K562 (cell line): ENCODE measurements around the gene EXOC4. TPM values are rescaled to one million over a fixed set of nuclear protein-coding genes. Genes with fewer than 3 reads are reported as not detected.

ENCODE experiments used
- ATAC-seq: fragments of 200-7000 bp; cut with Tn5 transposase; 3 replicates; pipeline ENCODE4 v1.9.1; 2020; ENCODE audit warnings: moderate library complexity
- BruUV-seq: library from RNA; stranded (reverse); fragments of 400-500 nt; replicated peaks from 2 replicates; lab custom pipeline; 2021; lab: Mats Ljungman, UMichigan
- CTCF ChIA-PET: fragments of 300-600 bp; formaldehyde crosslinking; extraction: SDS; loops from one replicate; lab custom pipeline; 2021; ENCODE audit warnings: low intra/inter-chr PET ratio; lab: Yijun Ruan, JAX
- POLR2A ChIA-PET: fragments of 300-600, 350-650 bp; sonication (Branson Sonifier 250); formaldehyde crosslinking; extraction: SDS; loops from one replicate; lab custom pipeline; 2021; ENCODE audit warnings: antibody characterized with exemption, inconsistent platforms; lab: Yijun Ruan, JAX
- DNase-seq, 4 experiments: peaks; one replicate each; pipeline versions ENCODE4 v3.0.0 to v3.0.0-alpha.2; 2011 to 2018; ENCODE audit warnings: low spot score in 3 of 4, mixed read lengths in 3 of 4; ENCODE audit errors: extremely low read depth in 1 of 4
- FAIRE-seq: peaks from 2 replicates; lab custom pipeline; 2011; peaks lifted over from hg19 to GRCh38; lab: Jason Lieb, UNC
- H2AFZ ChIP-seq: 2 replicates; pipeline ENCODE4 v1.6.0; 2011; ENCODE audit warnings: low read depth, low read length, control low read depth, inconsistent platforms
- H3K27ac ChIP-seq: fragments of 200-600 bp; 3 replicates; pipeline ENCODE4 v1.8.0; 2011; ENCODE audit warnings: low read depth, mild to moderate bottlenecking, control low read depth, inconsistent platforms, low read length, moderate library complexity, mixed read lengths; ENCODE audit errors: extremely low read depth
- H3K27me3 ChIP-seq, 2 experiments: fragments of 300-600 bp in 1 of 2; 2 replicates in 1 of 2; 3 replicates in 1 of 2; pipeline versions ENCODE4 v1.6.0 to v1.8.0; 2011; ENCODE audit warnings: inconsistent platforms in 2 of 2, low read length in 2 of 2, mild to moderate bottlenecking in 1 of 2, mixed read lengths in 1 of 2, moderate library complexity in 1 of 2; ENCODE audit not compliant: control insufficient read depth in 2 of 2, insufficient read depth in 2 of 2
- H3K36me3 ChIP-seq: fragments of 300-600 bp; 3 replicates; pipeline ENCODE4 v1.8.0; 2011; ENCODE audit warnings: mild to moderate bottlenecking, low read length, inconsistent platforms; ENCODE audit not compliant: control insufficient read depth, insufficient read depth
- H3K4me1 ChIP-seq, 2 experiments: fragments of 200-600 bp in 1 of 2; replicated peaks in 1 of 2; 2 replicates in 1 of 2; 3 replicates in 1 of 2; pipeline versions ENCODE4 v1.5.1 to v1.8.0; 2011; ENCODE audit warnings: inconsistent platforms in 2 of 2, low read length in 2 of 2, mild to moderate bottlenecking in 1 of 2, mixed read lengths in 1 of 2, moderate library complexity in 1 of 2; ENCODE audit not compliant: control insufficient read depth in 2 of 2, insufficient read depth in 2 of 2
- H3K4me2 ChIP-seq: 2 replicates; pipeline ENCODE4 v1.6.1; 2011; ENCODE audit warnings: low read length, control low read depth, inconsistent platforms, mixed read lengths; ENCODE audit not compliant: insufficient read depth
- H3K4me3 ChIP-seq: fragments of 200-600 bp; sonication (generic), shearing (Covaris generic); 2 replicates; pipeline ENCODE4 v1.5.1; 2016; ENCODE audit warnings: control low read depth, inconsistent platforms
- H3K79me2 ChIP-seq: fragments of 200-600 bp; 3 replicates; pipeline ENCODE4 v1.8.0; 2011; ENCODE audit warnings: low read length, inconsistent platforms; ENCODE audit not compliant: control insufficient read depth, insufficient read depth
- H3K9ac ChIP-seq, 2 experiments: 2 replicates each; pipeline versions ENCODE4 v1.6.0 to v1.6.1; 2011; ENCODE audit warnings: low read depth in 2 of 2, low read length in 2 of 2, control low read depth in 1 of 2, inconsistent platforms in 1 of 2, mild to moderate bottlenecking in 1 of 2, mixed read lengths in 1 of 2; ENCODE audit not compliant: insufficient read depth in 1 of 2
- H3K9me1 ChIP-seq: one replicate; pipeline ENCODE4 v1.6.0; 2011; ENCODE audit warnings: inconsistent platforms, mild to moderate bottlenecking, low read length, moderate library complexity; ENCODE audit not compliant: control insufficient read depth, insufficient read depth
- H3K9me3 ChIP-seq: replicated peaks from 2 replicates; pipeline ENCODE4 v1.5.1; 2011; ENCODE audit warnings: low read depth, low read length, inconsistent platforms; ENCODE audit not compliant: control insufficient read depth, insufficient read depth
- H4K20me1 ChIP-seq: replicated peaks from 2 replicates; pipeline ENCODE4 v1.6.1; 2011; ENCODE audit warnings: low read length, inconsistent platforms, mixed read lengths; ENCODE audit not compliant: control insufficient read depth, insufficient read depth
- C11orf30 ChIP-seq: fragments of 450-650 bp; IDR thresholded peaks from 2 replicates; pipeline ENCODE4 v1.6.1; 2016; ENCODE audit warnings: low read depth, mild to moderate bottlenecking
- CEBPG ChIP-seq, 3 experiments: fragments of 200-800 bp in 1 of 3; sonication (Bioruptor generic) in 1 of 3; sonication (generic) in 1 of 3; formaldehyde crosslinking in 1 of 3; IDR thresholded peaks in 2 of 3; conservative IDR thresholded peaks in 1 of 3; 2 replicates each; pipeline versions ENCODE4 v1.6.1 to v1.8.0; 2016 to 2022; ENCODE audit warnings: missing compliant biosample characterization in 2 of 3, missing genetic modification characterization in 2 of 3, mild to moderate bottlenecking in 1 of 3, missing genetic modification reagents in 1 of 3
- MAZ ChIP-seq, 2 experiments: fragments of 450-650 bp in 1 of 2; sonication (generic) in 1 of 2; formaldehyde crosslinking; IDR thresholded peaks in 1 of 2; conservative IDR thresholded peaks in 1 of 2; 2 replicates each; pipeline versions ENCODE4 v1.4.0 to v1.5.0; 2020; ENCODE audit warnings: mild to moderate bottlenecking in 1 of 2, missing genetic modification reagents in 1 of 2
- ZKSCAN8 ChIP-seq: fragments of 200-800 bp; sonication (Bioruptor generic); IDR thresholded peaks from 2 replicates; pipeline ENCODE4 v1.6.1; 2016; ENCODE audit warnings: missing genetic modification characterization, missing compliant biosample characterization
- ZNF316 ChIP-seq: fragments of 450-650 bp; IDR thresholded peaks from 2 replicates; pipeline ENCODE4 v1.6.1; 2016
- WGBS: fragments of 100-300 bp; shearing (Covaris generic); methylation state at CpG from one replicate; pipeline ENCODE4 v1.1.6; 2016; ENCODE audit warnings: low coverage, mixed read lengths; ENCODE audit not compliant: insufficient coverage; ENCODE audit errors: missing lambda C conversion rate; 5-methylcytosine and 5-hydroxymethylcytosine counted together
- in situ Hi-C: fragments of 300-500 bp; cut with MboI; formaldehyde crosslinking; loops from 4 replicates; pipeline ENCODE4 v1.15.0; 2018; ENCODE audit warnings: inconsistent platforms, mixed read lengths
- intact Hi-C: fragments of 100-400 bp; cut with micrococcal nuclease; formaldehyde crosslinking; loops from 2 replicates; pipeline ENCODE4 v1.14.2; 2022
- polyA plus RNA-seq, 8 experiments: library from polyadenylated mRNA; depleted of rRNA in 4 of 8; stranded (reverse) in 5 of 8; unstranded in 3 of 8; fragments of >200 nt; fragmentation: Nextera tagmentation in 2 of 8; fragmentation: Illumina TruSeq in 1 of 8; extraction: Ambion mirVana in 2 of 8; extraction: Trizol in 1 of 8; gene quantifications; 2 replicates each; pipeline versions ENCODE4 v1.2.1 to v1.2.3, GENCODE V29; 2011 to 2014; ENCODE audit warnings: inconsistent platforms in 1 of 8, missing spikeins in 1 of 8
- total RNA-seq, 7 experiments: library from RNA; depleted of rRNA in 6 of 7; stranded (reverse); fragments of >200 nt in 6 of 7; fragmentation: Illumina TruSeq in 2 of 7; extraction: Trizol in 2 of 7; gene quantifications; 2 replicates each; pipeline versions ENCODE4 v1.2.1 to v1.2.3, GENCODE V29; 2011 to 2021; ENCODE audit warnings: low replicate concordance in 1 of 7
- TF ChIP-seq, protein P1 (sequence below), 2 experiments: fragments of 450-650 bp in 1 of 2; sonication (generic) in 1 of 2; formaldehyde crosslinking in 1 of 2; IDR thresholded peaks in 1 of 2; conservative IDR thresholded peaks in 1 of 2; 2 replicates each; pipeline versions ENCODE4 v1.6.1 to v1.8.1; 2016 to 2023; ENCODE audit warnings: mild to moderate bottlenecking in 2 of 2, moderate library complexity in 2 of 2, inconsistent platforms in 1 of 2, missing genetic modification reagents in 1 of 2
- TF ChIP-seq, protein P2 (sequence below), 2 experiments: fragments of 250-450 bp in 1 of 2; fragments of 450-650 bp in 1 of 2; sonication (Bioruptor Pico) in 1 of 2; IDR thresholded peaks; 2 replicates each; pipeline versions ENCODE4 v1.6.1 to v1.8.0; 2016 to 2021; ENCODE audit warnings: mild to moderate bottlenecking in 2 of 2, moderate library complexity in 2 of 2, missing compliant biosample characterization in 1 of 2, missing genetic modification characterization in 1 of 2

EXOC4 gene
- total and polyA plus RNA-seq, 9 of the 15 experiments (the other 6 are each of a cell fraction or from before 2014, with no cell fraction given) = 18.5 to 73.1 (median 46.6) TPM

DNA sequence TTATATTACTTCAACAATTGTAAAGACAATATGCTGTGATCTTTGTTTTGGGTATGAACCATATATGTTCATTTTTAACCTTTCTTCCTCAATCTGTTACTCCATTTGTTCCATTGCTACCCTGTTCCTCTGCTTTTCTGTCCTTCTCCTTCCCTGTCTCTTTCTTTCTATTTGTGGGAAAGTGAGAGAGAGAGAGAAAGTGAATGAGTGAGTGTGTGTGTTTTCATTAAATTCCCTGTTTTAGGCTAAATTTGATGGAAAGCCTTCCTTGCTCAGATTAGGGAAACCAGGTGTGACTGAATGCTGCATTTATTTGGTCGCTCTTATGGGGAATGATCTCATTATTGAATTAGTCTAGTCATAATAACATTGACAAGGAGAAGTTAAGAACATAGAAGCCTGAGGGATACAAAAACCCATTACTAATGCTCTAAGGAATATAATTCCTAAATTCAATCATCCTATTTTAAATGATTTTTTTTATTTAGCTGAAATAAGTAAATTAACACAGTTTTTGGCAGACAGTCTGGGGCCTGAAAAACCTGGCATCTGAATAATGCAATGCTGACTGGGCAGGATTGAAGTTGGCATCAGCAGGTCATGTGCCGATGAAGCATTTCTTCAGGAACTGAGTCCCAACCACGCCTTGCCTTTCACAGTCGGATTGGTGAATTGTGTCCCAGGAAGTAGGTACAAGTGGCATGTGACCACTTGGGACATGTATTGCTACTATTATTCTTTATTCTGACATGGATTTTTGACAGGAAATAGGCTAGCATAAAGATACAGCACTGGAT lies 756.6 kb downstream of the EXOC4 start:
- 81% methylated on average over 4 of the region's 4 CpGs for WGBS
- H3K4me2 ChIP-seq = no peak overlapping the region
- ChIA-PET CTCF (no interaction called here), POLR2A (no interaction called here)
- H3K9ac ChIP-seq = no peak overlapping the region
- no peak overlapping the region for H3K4me3 ChIP-seq
- TF ChIP-seq C11orf30 = peak; percentile 8; the same call in 1 of the 2 replicates
- TF ChIP-seq, protein P1, sequence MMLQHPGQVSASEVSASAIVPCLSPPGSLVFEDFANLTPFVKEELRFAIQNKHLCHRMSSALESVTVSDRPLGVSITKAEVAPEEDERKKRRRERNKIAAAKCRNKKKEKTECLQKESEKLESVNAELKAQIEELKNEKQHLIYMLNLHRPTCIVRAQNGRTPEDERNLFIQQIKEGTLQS (IDR thresholded peaks at IDR 0.05) = peak; percentile 39; the same call in 1 of the 2 replicates
- TF ChIP-seq, protein P1 (CRISPR knock-in tag; conservative IDR thresholded peaks at IDR 0.05) = no peak
- no peak for TF ChIP-seq ZKSCAN8 (CRISPR knock-in tag)
- TF ChIP-seq, protein P2, sequence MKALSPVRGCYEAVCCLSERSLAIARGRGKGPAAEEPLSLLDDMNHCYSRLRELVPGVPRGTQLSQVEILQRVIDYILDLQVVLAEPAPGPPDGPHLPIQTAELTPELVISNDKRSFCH (CRISPR knock-in tag; IDR thresholded peaks at IDR 0.05) = no peak
- TF ChIP-seq, protein P2 (tag; IDR thresholded peaks at IDR 0.05) = no peak
- TF ChIP-seq MAZ (CRISPR knock-in tag; conservative IDR thresholded peaks at IDR 0.05 in 1 of 2, IDR thresholded peaks at IDR 0.05 in 1 of 2) = no peak
- TF ChIP-seq CEBPG (CRISPR knock-in tag; IDR thresholded peaks at IDR 0.05) = no peak
- TF ChIP-seq CEBPG (tag; conservative IDR thresholded peaks at IDR 0.05 in 1 of 2, IDR thresholded peaks at IDR 0.05 in 1 of 2) = 0 out of 4 replicates have a peak, but pooled peaks of 1 of the 2 experiments have one; percentile 31
- TF ChIP-seq ZNF316 = 0 out of 2 replicates have a peak, but pooled peaks have one; percentile 14
- FAIRE-seq (no peak), ATAC-seq (no peak), DNase-seq (no peak)
- intact Hi-C loops (loop anchor here (10.0 kb wide), 2 partner anchors 245 to 315 kb away; no protein-coding TSS in a partner anchor), in situ Hi-C loops (no loop called here)
- H3K9me1 ChIP-seq = no peaks in the 10 kb centered on the region
- BruUV-seq = no TSS peak
- H3K36me3 ChIP-seq = no peaks in the 10 kb centered on the region
- H4K20me1 ChIP-seq = no peaks in the 10 kb centered on the region
- H3K79me2 ChIP-seq = no peaks in the 10 kb centered on the region
- H3K4me1 ChIP-seq = peaks cover 0 to 4% of the 10 kb centered on the region in 2 experiments; a peak in 1 of 5 replicates
- H2AFZ ChIP-seq = no peak overlapping the region
- H3K27ac ChIP-seq = no peak overlapping the region
- no peaks in the 10 kb centered on the region for H3K27me3 ChIP-seq
- no peaks in the 10 kb centered on the region for H3K9me3 ChIP-seq
